Measurements from ENCODE around the gene BEST1. TPM values are rescaled to one million over a fixed set of nuclear protein-coding genes. Genes with fewer than 3 reads are reported as not detected.

The BEST1 gene
- total RNA-seq: 0.97 and 3.4 TPM in 2 replicates

DNA sequence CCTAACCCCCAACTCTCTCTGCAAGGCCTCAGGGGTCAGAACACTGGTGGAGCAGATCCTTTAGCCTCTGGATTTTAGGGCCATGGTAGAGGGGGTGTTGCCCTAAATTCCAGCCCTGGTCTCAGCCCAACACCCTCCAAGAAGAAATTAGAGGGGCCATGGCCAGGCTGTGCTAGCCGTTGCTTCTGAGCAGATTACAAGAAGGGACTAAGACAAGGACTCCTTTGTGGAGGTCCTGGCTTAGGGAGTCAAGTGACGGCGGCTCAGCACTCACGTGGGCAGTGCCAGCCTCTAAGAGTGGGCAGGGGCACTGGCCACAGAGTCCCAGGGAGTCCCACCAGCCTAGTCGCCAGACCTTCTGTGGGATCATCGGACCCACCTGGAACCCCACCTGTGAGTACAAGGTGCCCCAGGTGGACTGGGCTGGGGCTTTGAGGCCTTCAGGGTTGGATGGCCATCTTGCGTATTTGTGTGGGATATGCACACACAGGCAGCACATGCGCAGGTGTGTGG, at the start of gene BEST1:
BEST1 (plus strand) TSS at position 317 of the 513 bp plus-strand sequence. CDS start 1,456 bp downstream, outside the sequence.

DNA sequence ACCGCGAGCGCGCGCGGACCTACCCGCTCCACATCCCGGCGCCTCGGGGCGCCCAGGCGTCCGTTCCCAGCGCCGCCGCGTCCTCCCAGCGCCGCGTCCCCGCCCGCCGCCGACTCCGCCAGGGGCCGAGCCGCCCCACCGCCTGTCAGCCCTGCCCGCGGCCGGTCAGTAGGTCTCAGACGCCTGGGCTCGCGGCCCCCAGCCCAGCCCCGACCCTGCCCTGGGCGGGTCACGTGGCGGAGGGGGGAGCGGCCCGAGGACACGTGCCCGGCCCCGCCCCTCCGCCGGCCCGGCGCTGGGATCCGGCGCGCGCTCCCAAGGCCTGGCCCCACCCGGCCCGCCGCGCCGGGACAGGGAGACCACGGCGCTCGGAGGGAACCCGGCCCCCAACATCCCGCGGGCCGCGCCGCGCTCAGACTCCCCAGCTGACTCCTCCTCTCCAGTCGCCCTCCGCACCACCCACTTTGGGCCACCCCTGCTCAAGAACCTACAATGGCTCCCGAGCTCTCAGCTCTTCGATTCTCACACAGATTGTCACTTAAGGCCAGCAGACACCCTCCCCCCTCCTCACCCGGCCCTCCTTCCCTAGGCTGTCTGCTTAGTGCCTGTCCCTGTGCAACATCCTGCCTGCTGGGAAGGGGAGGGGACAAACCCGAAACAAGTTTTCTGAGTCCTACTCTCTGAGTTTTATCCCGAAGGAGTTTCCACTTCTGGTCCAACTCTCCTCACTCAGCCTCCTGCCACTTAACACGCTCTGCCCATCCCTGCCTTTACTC, 32.6 kb upstream of the BEST1 start, which contains the start of gene RAB3IL1:
RAB3IL1 (minus strand) TSS at position 233 of the 776 bp plus-strand sequence; CDS start at position 34, 199 bp downstream.

DNA sequence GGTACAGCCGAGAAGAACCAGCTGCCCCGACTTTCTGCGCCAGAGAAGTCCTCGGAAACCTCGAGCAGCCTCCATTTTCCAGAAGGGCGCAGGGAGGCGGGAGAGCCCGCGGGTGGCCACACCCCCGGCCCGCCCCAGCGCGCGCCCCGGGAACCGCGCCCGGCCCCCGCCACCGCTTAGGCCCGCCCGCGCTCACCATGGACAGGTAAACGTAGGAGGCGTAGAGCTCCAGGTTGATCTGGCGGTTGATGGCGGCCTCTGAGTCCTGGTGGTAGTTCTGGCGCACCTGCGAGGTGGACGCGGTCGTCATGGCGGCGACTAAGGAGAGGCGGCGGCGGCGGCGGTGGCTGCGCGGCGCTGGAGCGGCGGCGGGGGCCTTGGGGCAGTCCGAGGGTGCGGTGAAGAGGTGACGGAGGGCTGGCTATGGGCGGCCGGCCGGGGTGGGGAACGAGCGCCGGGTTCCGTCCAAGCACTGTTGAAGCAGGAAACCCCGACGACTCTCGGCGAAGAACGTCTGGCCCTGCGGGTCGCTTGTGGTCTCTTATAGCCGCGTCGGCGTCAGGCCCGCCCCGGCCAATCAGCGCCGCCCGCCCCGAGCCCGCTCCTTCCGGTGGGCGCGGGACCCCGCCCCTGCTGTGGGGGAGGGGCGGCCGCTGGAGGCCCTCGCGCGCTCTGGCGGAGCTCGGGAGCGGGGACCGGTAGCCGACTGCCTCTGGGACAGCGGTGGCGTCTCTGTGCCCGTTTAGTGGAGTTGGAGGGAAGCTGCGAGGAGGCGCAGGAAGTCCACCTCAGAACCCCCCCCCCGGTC, 17.2 kb downstream of the BEST1 start, which contains the start of gene FTH1:
FTH1 (minus strand) TSS at position 519 of the 808 bp plus-strand sequence; CDS start at position 310, 209 bp downstream.

Other genes starting within 250 kb of the BEST1 start
- 2.3 and 3.4 TPM in 2 replicates for gene MYRF, start 197.7 kb upstream of the BEST1 start, total RNA-seq
- gene TMEM258, start 157.8 kb upstream of the BEST1 start, total RNA-seq: 74.9 and 75.2 TPM in 2 replicates
- gene FEN1, start 157.4 kb upstream of the BEST1 start, total RNA-seq: 12.5 and 19.0 TPM in 2 replicates
- gene FADS1, start 133.3 kb upstream of the BEST1 start, total RNA-seq: 57.9 and 122 TPM in 2 replicates
- gene FADS2, start 122.1 kb upstream of the BEST1 start, total RNA-seq: 156 and 443 TPM in 2 replicates
- 157 and 201 TPM in 2 replicates for gene FADS3, start 58.8 kb upstream of the BEST1 start, total RNA-seq
- gene RAB3IL1, start 32.8 kb upstream of the BEST1 start, total RNA-seq: 3.9 and 7.2 TPM in 2 replicates
- 1,492 and 3,687 TPM in 2 replicates for gene FTH1, start 17.3 kb downstream of the BEST1 start, total RNA-seq
- gene INCENP, start 173.7 kb downstream of the BEST1 start, total RNA-seq: 6.0 and 13.9 TPM in 2 replicates
- not detected in 2 replicates for gene SCGB1D1, start 239.9 kb downstream of the BEST1 start, total RNA-seq

All from cardiac atrium fibroblast (primary cell).